ENCODE data around the gene ONECUT2.

DNA sequence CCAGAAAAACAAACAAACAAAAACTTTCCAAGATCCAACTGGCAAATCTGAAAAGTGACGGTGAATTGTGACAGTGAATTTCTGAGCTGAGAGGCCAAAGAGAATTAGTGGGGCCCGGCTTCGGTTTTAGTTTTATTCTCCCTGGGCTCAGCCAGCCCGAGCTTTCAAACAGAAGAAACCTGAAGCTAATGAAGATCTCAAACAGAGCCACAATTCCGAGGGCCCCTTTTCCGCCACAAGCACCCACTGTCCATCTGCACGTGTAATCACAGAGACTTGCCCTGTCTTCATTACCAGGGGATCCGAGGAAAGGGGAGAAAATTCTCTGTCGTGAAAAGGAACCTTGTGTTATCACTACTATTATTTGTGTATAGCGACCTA lies 4.2 kb upstream of the ONECUT2 start:
- TF ChIP-seq, protein P1, sequence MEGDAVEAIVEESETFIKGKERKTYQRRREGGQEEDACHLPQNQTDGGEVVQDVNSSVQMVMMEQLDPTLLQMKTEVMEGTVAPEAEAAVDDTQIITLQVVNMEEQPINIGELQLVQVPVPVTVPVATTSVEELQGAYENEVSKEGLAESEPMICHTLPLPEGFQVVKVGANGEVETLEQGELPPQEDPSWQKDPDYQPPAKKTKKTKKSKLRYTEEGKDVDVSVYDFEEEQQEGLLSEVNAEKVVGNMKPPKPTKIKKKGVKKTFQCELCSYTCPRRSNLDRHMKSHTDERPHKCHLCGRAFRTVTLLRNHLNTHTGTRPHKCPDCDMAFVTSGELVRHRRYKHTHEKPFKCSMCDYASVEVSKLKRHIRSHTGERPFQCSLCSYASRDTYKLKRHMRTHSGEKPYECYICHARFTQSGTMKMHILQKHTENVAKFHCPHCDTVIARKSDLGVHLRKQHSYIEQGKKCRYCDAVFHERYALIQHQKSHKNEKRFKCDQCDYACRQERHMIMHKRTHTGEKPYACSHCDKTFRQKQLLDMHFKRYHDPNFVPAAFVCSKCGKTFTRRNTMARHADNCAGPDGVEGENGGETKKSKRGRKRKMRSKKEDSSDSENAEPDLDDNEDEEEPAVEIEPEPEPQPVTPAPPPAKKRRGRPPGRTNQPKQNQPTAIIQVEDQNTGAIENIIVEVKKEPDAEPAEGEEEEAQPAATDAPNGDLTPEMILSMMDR (IDR thresholded peaks at IDR 0.05): no peak
- TF ChIP-seq POLR2AphosphoS5 (IDR thresholded peaks at IDR 0.05) (no peak), POLR2A (IDR thresholded peaks at IDR 0.05) (no peak)

Data from sigmoid colon (tissue), 4 donors.